Panc1 (cell line): ENCODE results near the gene CRISPLD2.

Source experiments
- CTCF ChIP-seq: fragments of 450-650 bp; IDR thresholded peaks from 2 replicates; pipeline ENCODE4 v1.5.1; 2017; ENCODE audit warnings: mild to moderate bottlenecking
- POLR2AphosphoS5 ChIP-seq: IDR thresholded peaks from 2 replicates; pipeline ENCODE4 v1.6.1; 2012; ENCODE audit warnings: mild to moderate bottlenecking, low read depth, low read length, moderate library complexity
- REST ChIP-seq, 2 experiments: IDR thresholded peaks; 2 replicates each; pipeline ENCODE4 v1.6.1; 2011 to 2012; ENCODE audit warnings: low read depth in 2 of 2, control low read depth in 1 of 2, low read length in 1 of 2, mild to moderate bottlenecking in 1 of 2, moderate library complexity in 1 of 2; ENCODE audit not compliant: insufficient read depth in 1 of 2

- TF ChIP-seq CTCF (no peak), POLR2AphosphoS5 (no peak), REST (IDR thresholded peaks at IDR 0.05; ENCODE audit: insufficient read depth in 1 of 2, low read depth in 2 of 2, low read length in 1 of 2) (no peak)
These were observed 25.2 kb upstream of the CRISPLD2 start for GRCh38 chr16:84794626-84795025.
